Measurements from ENCODE around the gene CIT.

The CIT gene

GRCh38 chr12:119803381-119803791 lies 73.7 kb downstream of the CIT start:
- DNase-seq (ENCODE audit: low read depth in 2 of 2) = peak in 1 of 2 experiments; percentile 40

- peak in 1 of 2 experiments; percentile 40 for DNase-seq (ENCODE audit: low read depth in 2 of 2)
Measured at GRCh38 chr12:119802472-119802871, 74.6 kb downstream of the CIT start.

GRCh38 chr12:119797090-119797489 lies 80.0 kb downstream of the CIT start:
- no peak for DNase-seq (ENCODE audit: low read depth in 2 of 2)

GRCh38 chr12:119796292-119796691 lies 80.8 kb downstream of the CIT start:
- DNase-seq (ENCODE audit: low read depth in 2 of 2) = no peak

- no peak for DNase-seq (ENCODE audit: low read depth in 2 of 2)
Measured at GRCh38 chr12:119791453-119791852, 85.7 kb downstream of the CIT start.

- no peak for DNase-seq (ENCODE audit: low read depth in 2 of 2)
Measured at GRCh38 chr12:119788786-119789185, 88.3 kb downstream of the CIT start.

- DNase-seq (ENCODE audit: low read depth in 2 of 2) = no peak
Measured at GRCh38 chr12:119786539-119786938, 90.6 kb downstream of the CIT start.

- DNase-seq (ENCODE audit: low read depth in 2 of 2) = no peak
Measured at GRCh38 chr12:119784673-119785072, 92.4 kb downstream of the CIT start.

- no peak for DNase-seq (ENCODE audit: low read depth in 2 of 2)
Measured at GRCh38 chr12:119783787-119784186, 93.3 kb downstream of the CIT start.

- no peak for DNase-seq (ENCODE audit: low read depth in 2 of 2)
Measured at GRCh38 chr12:119781804-119782203, 95.3 kb downstream of the CIT start.

GRCh38 chr12:119780786-119781434 lies 96.2 kb downstream of the CIT start:
- DNase-seq (ENCODE audit: low read depth in 2 of 2) = no peak

- no peak for DNase-seq (ENCODE audit: low read depth in 2 of 2)
Measured at GRCh38 chr12:119775246-119775895, 101.7 kb downstream of the CIT start.

- DNase-seq (ENCODE audit: low read depth in 2 of 2) = no peak
Measured at GRCh38 chr12:119772431-119772830, 104.7 kb downstream of the CIT start.

GRCh38 chr12:119770146-119770545 lies 107.0 kb downstream of the CIT start:
- DNase-seq (ENCODE audit: low read depth in 2 of 2) = no peak

GRCh38 chr12:119762619-119763018 lies 114.5 kb downstream of the CIT start:
- DNase-seq (ENCODE audit: low read depth in 2 of 2) = no peak

- no peak for DNase-seq (ENCODE audit: low read depth in 2 of 2)
Measured at GRCh38 chr12:119758722-119759121, 118.4 kb downstream of the CIT start.

- DNase-seq (ENCODE audit: low read depth in 2 of 2) = no peak
Measured at GRCh38 chr12:119758234-119758633, 118.9 kb downstream of the CIT start.

GRCh38 chr12:119751961-119752360 lies 125.2 kb downstream of the CIT start:
- no peak for DNase-seq (ENCODE audit: low read depth in 2 of 2)

GRCh38 chr12:119749666-119750065 lies 127.5 kb downstream of the CIT start:
- DNase-seq (ENCODE audit: low read depth in 2 of 2) = no peak

GRCh38 chr12:119748497-119748896 lies 128.6 kb downstream of the CIT start:
- DNase-seq (ENCODE audit: low read depth in 2 of 2) = peak; percentile 19 to 20

GRCh38 chr12:119746169-119746568 lies 131.0 kb downstream of the CIT start:
- DNase-seq (ENCODE audit: low read depth in 2 of 2) = no peak

- no peak for DNase-seq (ENCODE audit: low read depth in 2 of 2)
Measured at GRCh38 chr12:119744900-119745606, 132.1 kb downstream of the CIT start.

- no peak for DNase-seq (ENCODE audit: low read depth in 2 of 2)
Measured at GRCh38 chr12:119742700-119743099, 134.4 kb downstream of the CIT start.
